RCC 7860 (cell line): Measurements from ENCODE around the gene ACSF3.
A peak's percentile ranks its signal among the peaks of the same experiment; 100 is the strongest.

ENCODE experiments used
- DNase-seq: peaks from one replicate; pipeline ENCODE4 v3.0.0-alpha.2; 2015; ENCODE audit warnings: low spot score
- FAIRE-seq: peaks from 2 replicates; lab custom pipeline; 2012; peaks lifted over from hg19 to GRCh38; lab: Jason Lieb, UNC

ACSF3 gene

GRCh38 chr16:89094252-89094879 is 714 bp downstream of the ACSF3 start:
- DNase-seq: peak; percentile 16
- FAIRE-seq: no peak

GRCh38 chr16:89094880-89095258 is 1.2 kb downstream of the ACSF3 start:
- no peak for DNase-seq
- no peak for FAIRE-seq

GRCh38 chr16:89095491-89095951 is 1.9 kb downstream of the ACSF3 start:
- FAIRE-seq: no peak
- no peak for DNase-seq

- FAIRE-seq: no peak
These were observed 2.5 kb downstream of the ACSF3 start for GRCh38 chr16:89096042-89096717.

GRCh38 chr16:89096768-89097391 is 3.2 kb downstream of the ACSF3 start:
- no peak for FAIRE-seq
- no peak for DNase-seq

More at GRCh38 chr16:89096042-89096717, 2.5 kb downstream of the ACSF3 start:
- no peak for DNase-seq

- no peak for DNase-seq
- no peak for FAIRE-seq
These were observed 3.7 kb downstream of the ACSF3 start for GRCh38 chr16:89097392-89097772.

- FAIRE-seq (no peak), DNase-seq (no peak)
These were observed 5.2 kb downstream of the ACSF3 start for GRCh38 chr16:89098767-89099430.

- FAIRE-seq (no peak), DNase-seq (no peak)
These were observed 6.3 kb downstream of the ACSF3 start for GRCh38 chr16:89099905-89100304.

GRCh38 chr16:89100601-89101302 is 7.1 kb downstream of the ACSF3 start:
- DNase-seq (no peak), FAIRE-seq (no peak)

- FAIRE-seq: no peak
- no peak for DNase-seq
These were observed 7.8 kb downstream of the ACSF3 start for GRCh38 chr16:89101303-89102040.

- FAIRE-seq (no peak), DNase-seq (no peak)
These were observed 8.4 kb downstream of the ACSF3 start for GRCh38 chr16:89102041-89102471.

- DNase-seq (no peak), FAIRE-seq (no peak)
These were observed 8.9 kb downstream of the ACSF3 start for GRCh38 chr16:89102481-89103073.

- no peak for DNase-seq
- FAIRE-seq: no peak
These were observed 9.5 kb downstream of the ACSF3 start for GRCh38 chr16:89103156-89103555.

GRCh38 chr16:89103781-89104180 is 10.1 kb downstream of the ACSF3 start:
- DNase-seq: no peak
- FAIRE-seq: no peak

GRCh38 chr16:89104303-89104702 is 10.7 kb downstream of the ACSF3 start:
- DNase-seq: no peak
- no peak for FAIRE-seq

GRCh38 chr16:89104930-89105571 is 11.4 kb downstream of the ACSF3 start:
- FAIRE-seq: no peak

GRCh38 chr16:89105599-89106151 is 12.0 kb downstream of the ACSF3 start:
- no peak for DNase-seq
- no peak for FAIRE-seq

More at GRCh38 chr16:89104930-89105571, 11.4 kb downstream of the ACSF3 start:
- DNase-seq: no peak

GRCh38 chr16:89106533-89107202 is 13.0 kb downstream of the ACSF3 start:
- FAIRE-seq: no peak
- DNase-seq: no peak

- no peak for FAIRE-seq
- DNase-seq: no peak
These were observed 13.5 kb downstream of the ACSF3 start for GRCh38 chr16:89107203-89107582.
